ENCODE data around the gene RFFL.
"Not testable (repeated sequence)": the region's sequence is repeated elsewhere in the genome, so short reads cannot be mapped to it uniquely, and the experiment has no call there.

Gene RFFL

GRCh38 chr17:35063514-35064223, at the start of gene RFFL:
Gene RFFL, minus strand, starts transcription at chr17:35063707. Its CDS starts 37,154 bp downstream, at chr17:35026553.
- DNase-seq (ENCODE audit: low spot score): peak; percentile 92

GRCh38 chr17:35110791-35111190, 47.3 kb upstream of the RFFL start:
- not testable (repeated sequence) for DNase-seq (ENCODE audit: low spot score)

GRCh38 chr17:35104844-35105450, 41.4 kb upstream of the RFFL start:
- no peak for DNase-seq (ENCODE audit: low spot score)

- no peak for DNase-seq (ENCODE audit: low spot score)
Measured at GRCh38 chr17:35103271-35103670, 39.8 kb upstream of the RFFL start.

- no peak for DNase-seq (ENCODE audit: low spot score)
Measured at GRCh38 chr17:35101725-35102124, 38.2 kb upstream of the RFFL start.

GRCh38 chr17:35101036-35101435, 37.5 kb upstream of the RFFL start:
- no peak for DNase-seq (ENCODE audit: low spot score)

GRCh38 chr17:35099908-35100307, 36.4 kb upstream of the RFFL start:
- DNase-seq (ENCODE audit: low spot score): no peak

- DNase-seq (ENCODE audit: low spot score): no peak
Measured at GRCh38 chr17:35097776-35098175, 34.3 kb upstream of the RFFL start.

GRCh38 chr17:35095741-35096140, 32.2 kb upstream of the RFFL start:
- no peak for DNase-seq (ENCODE audit: low spot score)

GRCh38 chr17:35094902-35095301, 31.4 kb upstream of the RFFL start:
- DNase-seq (ENCODE audit: low spot score): peak; percentile 75

GRCh38 chr17:35090707-35091106, 27.2 kb upstream of the RFFL start:
- DNase-seq (ENCODE audit: low spot score): not testable (repeated sequence)

GRCh38 chr17:35089586-35090296, 26.2 kb upstream of the RFFL start:
- no peak for DNase-seq (ENCODE audit: low spot score)

- peak; percentile 92 for DNase-seq (ENCODE audit: low spot score)
Measured at GRCh38 chr17:35088881-35089585, 25.5 kb upstream of the RFFL start.

GRCh38 chr17:35088356-35088880, 24.9 kb upstream of the RFFL start:
- peak; percentile 55 for DNase-seq (ENCODE audit: low spot score)

- no peak for DNase-seq (ENCODE audit: low spot score)
Measured at GRCh38 chr17:35087731-35088355, 24.3 kb upstream of the RFFL start.

GRCh38 chr17:35086931-35087573, 23.5 kb upstream of the RFFL start:
- DNase-seq (ENCODE audit: low spot score): no peak

GRCh38 chr17:35086164-35086563, 22.7 kb upstream of the RFFL start:
- DNase-seq (ENCODE audit: low spot score): no peak

- no peak for DNase-seq (ENCODE audit: low spot score)
Measured at GRCh38 chr17:35084987-35085386, 21.5 kb upstream of the RFFL start.

- no peak for DNase-seq (ENCODE audit: low spot score)
Measured at GRCh38 chr17:35083071-35083470, 19.6 kb upstream of the RFFL start.

- peak; percentile 61 for DNase-seq (ENCODE audit: low spot score)
Measured at GRCh38 chr17:35082073-35082657, 18.7 kb upstream of the RFFL start.

- no peak for DNase-seq (ENCODE audit: low spot score)
Measured at GRCh38 chr17:35081638-35082037, 18.1 kb upstream of the RFFL start.
